Measurements from ENCODE around the gene SMAD1.
"Not testable (repeated sequence)": the region's sequence is repeated elsewhere in the genome, so short reads cannot be mapped to it uniquely, and the experiment has no call there.

SMAD1 gene

DNA sequence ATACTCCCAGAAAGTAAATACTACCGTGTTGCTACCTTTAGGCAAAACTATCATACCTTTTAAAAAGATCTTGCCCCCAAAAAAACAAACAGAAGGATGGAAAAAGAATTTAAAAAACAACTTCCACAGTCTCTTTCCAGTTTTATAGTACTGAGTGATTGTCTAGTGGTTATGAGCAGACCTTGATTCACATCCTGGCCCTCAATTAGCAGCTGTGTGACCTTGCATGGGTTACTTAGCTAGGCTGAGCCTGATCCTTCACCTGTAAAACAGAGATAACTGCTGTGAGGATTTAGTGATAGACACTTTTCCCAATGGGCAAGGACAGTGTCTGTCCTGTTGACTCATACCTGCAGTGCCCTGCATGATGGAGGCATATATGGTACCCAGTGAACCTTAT lies 49.0 kb downstream of the SMAD1 start:
- Histone ChIP-seq H3K27me3 (ENCODE audit: insufficient read depth, low read depth, severe bottlenecking) (no peaks in the 10 kb centered on the region), H3K9me3 (ENCODE audit: severe bottlenecking) (no peaks in the 10 kb centered on the region), H3K27ac (no peak overlapping the region), H3K36me3 (peaks cover 4% of the 10 kb centered on the region), H3K4me3 (ENCODE audit: low read depth, low read length) (no peak overlapping the region)
- TF ChIP-seq CTCF (IDR thresholded peaks at IDR 0.05; ENCODE audit: low read depth, low read length): no peak
- no peak for DNase-seq

DNA sequence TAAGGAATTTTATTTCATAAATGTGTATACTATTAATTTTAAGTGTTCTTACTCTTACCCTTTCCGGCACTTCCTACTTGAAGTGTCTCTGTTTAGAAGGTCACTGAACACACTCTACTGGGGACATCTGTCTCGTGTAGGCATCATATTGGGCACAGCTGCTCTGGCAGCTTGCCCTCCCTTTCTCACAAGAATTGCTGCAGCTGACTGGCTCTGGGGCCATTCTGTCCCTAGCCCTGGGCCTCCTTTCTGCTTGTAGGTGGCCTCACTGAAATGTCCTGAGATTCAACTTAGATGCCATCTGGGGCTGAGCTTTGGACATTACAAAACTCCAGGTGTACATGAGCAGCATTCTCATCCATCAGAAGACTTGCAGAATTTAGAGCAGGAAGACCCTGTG lies 49.6 kb downstream of the SMAD1 start:
- DNase-seq: no peak

DNA sequence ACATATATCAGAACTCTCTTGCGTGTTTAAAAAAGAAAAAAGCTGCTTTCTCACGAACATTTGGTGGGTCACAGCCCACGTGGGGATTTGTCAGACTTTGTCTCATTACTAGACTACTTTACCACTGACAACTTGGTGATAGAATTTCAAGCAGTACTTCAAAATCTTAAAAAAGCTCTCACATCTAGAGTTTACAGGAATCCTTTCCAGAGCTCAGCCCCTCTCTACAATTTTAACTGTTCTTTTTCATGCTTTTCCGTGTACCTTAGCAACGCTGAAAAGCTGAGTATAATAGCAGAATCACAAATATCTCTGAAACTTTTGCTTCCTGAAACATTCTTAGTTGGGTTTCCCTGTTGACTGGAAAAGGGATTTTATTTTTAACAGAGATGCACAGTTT lies 50.2 kb downstream of the SMAD1 start:
- H3K9me3 ChIP-seq (ENCODE audit: severe bottlenecking): no peaks in the 10 kb centered on the region
- H3K4me3 ChIP-seq (ENCODE audit: low read depth, low read length): no peak overlapping the region
- no peak overlapping the region for H3K27ac ChIP-seq

More for the DNA sequence above, 49.6 kb downstream of the SMAD1 start:
- no peaks in the 10 kb centered on the region for H3K27me3 ChIP-seq (ENCODE audit: insufficient read depth, low read depth, severe bottlenecking)
- H3K9me3 ChIP-seq (ENCODE audit: severe bottlenecking): no peaks in the 10 kb centered on the region
- H3K27ac ChIP-seq: no peak overlapping the region
- H3K4me3 ChIP-seq (ENCODE audit: low read depth, low read length): no peak overlapping the region
- H3K36me3 ChIP-seq: peaks cover 4% of the 10 kb centered on the region; the same call in 1 of the 2 replicates
- no peak for TF ChIP-seq CTCF (IDR thresholded peaks at IDR 0.05; ENCODE audit: low read depth, low read length)

DNA sequence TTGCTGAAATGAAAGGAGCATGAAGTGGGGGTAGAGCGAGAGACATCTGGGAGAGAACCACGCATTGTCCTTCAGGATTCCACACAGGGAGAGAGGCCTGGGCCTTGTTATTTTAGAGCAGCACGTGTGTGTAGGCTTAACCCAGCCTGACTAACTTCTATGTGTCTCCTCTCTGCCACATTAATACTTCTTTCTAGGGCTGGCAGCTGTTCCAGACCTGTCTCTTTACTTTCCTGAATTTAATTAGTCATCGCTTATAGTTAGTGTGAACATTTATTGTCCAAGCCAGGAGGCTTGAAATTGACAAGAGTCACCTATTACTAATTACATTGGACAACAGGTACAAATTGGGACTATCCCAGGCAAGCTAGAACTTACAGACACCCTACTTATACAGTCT lies 51.3 kb downstream of the SMAD1 start:
- no peak overlapping the region for H3K27ac ChIP-seq
- TF ChIP-seq CTCF (IDR thresholded peaks at IDR 0.05; ENCODE audit: low read depth, low read length): no peak
- no peak for DNase-seq
- H3K27me3 ChIP-seq (ENCODE audit: insufficient read depth, low read depth, severe bottlenecking): no peaks in the 10 kb centered on the region
- peaks cover 4% of the 10 kb centered on the region; the same call in 1 of the 2 replicates for H3K36me3 ChIP-seq
- H3K9me3 ChIP-seq (ENCODE audit: severe bottlenecking): no peaks in the 10 kb centered on the region
- no peak overlapping the region for H3K4me3 ChIP-seq (ENCODE audit: low read depth, low read length)

More for the DNA sequence above, 50.2 kb downstream of the SMAD1 start:
- Histone ChIP-seq H3K27me3 (ENCODE audit: insufficient read depth, low read depth, severe bottlenecking) (no peaks in the 10 kb centered on the region), H3K36me3 (peaks cover 4% of the 10 kb centered on the region; the same call in 1 of the 2 replicates)
- DNase-seq: no peak
- no peak for TF ChIP-seq CTCF (IDR thresholded peaks at IDR 0.05; ENCODE audit: low read depth, low read length)

GRCh38 chr4:145533415-145533814 lies 51.8 kb downstream of the SMAD1 start:
- H3K4me3 ChIP-seq (ENCODE audit: low read depth, low read length); H3K27me3 ChIP-seq (ENCODE audit: insufficient read depth, low read depth, severe bottlenecking); DNase-seq; H3K27ac ChIP-seq; H3K36me3 ChIP-seq; H3K9me3 ChIP-seq (ENCODE audit: severe bottlenecking): not testable (repeated sequence)

DNA sequence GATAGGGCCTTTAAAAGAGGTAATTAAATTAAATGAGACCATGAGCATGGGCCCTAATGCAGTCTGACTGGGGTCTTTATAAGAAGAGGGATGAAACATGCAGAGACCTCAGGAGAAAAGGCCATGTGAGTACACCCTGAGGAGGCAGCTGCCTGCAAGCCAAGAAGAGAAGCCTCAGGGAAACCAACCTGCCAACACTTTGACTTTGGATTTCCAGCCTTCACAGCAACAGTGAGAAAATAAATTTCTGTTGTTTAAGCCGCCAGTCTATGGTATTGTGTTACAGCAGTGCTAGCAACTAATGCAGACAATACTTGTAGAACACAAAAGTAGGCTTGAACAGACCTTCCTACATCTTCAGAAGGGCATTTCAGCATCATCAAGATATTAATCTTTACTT lies 52.3 kb downstream of the SMAD1 start:
- H3K36me3 ChIP-seq: peaks cover 4% of the 10 kb centered on the region; the same call in 1 of the 2 replicates
- no peak overlapping the region for H3K27ac ChIP-seq
- no peaks in the 10 kb centered on the region for H3K9me3 ChIP-seq (ENCODE audit: severe bottlenecking)
- DNase-seq: no peak
- TF ChIP-seq CTCF (IDR thresholded peaks at IDR 0.05; ENCODE audit: low read depth, low read length): no peak
- no peaks in the 10 kb centered on the region for H3K27me3 ChIP-seq (ENCODE audit: insufficient read depth, low read depth, severe bottlenecking)
- no peak overlapping the region for H3K4me3 ChIP-seq (ENCODE audit: low read depth, low read length)
